NOMO-1 (cell line): Measurements from ENCODE around the gene PLXND1.

ENCODE experiments used
- DNase-seq, 2 experiments: peaks; one replicate each; lab custom pipeline; 2025; ENCODE audit not compliant: unreplicated experiment in 2 of 2; lab: John Stamatoyannopoulos, UW

Gene PLXND1

GRCh38 chr3:129603561-129603942 lies 2.9 kb downstream of the PLXND1 start:
- no peak for DNase-seq

GRCh38 chr3:129602730-129603560 lies 3.5 kb downstream of the PLXND1 start:
- no peak for DNase-seq

- no peak for DNase-seq
Measured at GRCh38 chr3:129602309-129602708, 4.2 kb downstream of the PLXND1 start.

GRCh38 chr3:129601713-129602112 lies 4.8 kb downstream of the PLXND1 start:
- no peak for DNase-seq

GRCh38 chr3:129600348-129600747 lies 6.1 kb downstream of the PLXND1 start:
- no peak for DNase-seq

GRCh38 chr3:129599607-129600006 lies 6.9 kb downstream of the PLXND1 start:
- peak; percentile 81 to 88 for DNase-seq

- no peak for DNase-seq
Measured at GRCh38 chr3:129599073-129599472, 7.4 kb downstream of the PLXND1 start.

GRCh38 chr3:129598484-129598883 lies 8.0 kb downstream of the PLXND1 start:
- DNase-seq, result no peak

- no peak for DNase-seq
Measured at GRCh38 chr3:129598000-129598381, 8.5 kb downstream of the PLXND1 start.

GRCh38 chr3:129597087-129597999 lies 9.1 kb downstream of the PLXND1 start:
- no peak for DNase-seq

GRCh38 chr3:129596194-129597086 lies 10.0 kb downstream of the PLXND1 start:
- peak; percentile 41 to 47 for DNase-seq

GRCh38 chr3:129595544-129596193 lies 10.8 kb downstream of the PLXND1 start:
- DNase-seq, result no peak

- no peak for DNase-seq
Measured at GRCh38 chr3:129594907-129595390, 11.5 kb downstream of the PLXND1 start.

GRCh38 chr3:129594409-129594808 lies 12.1 kb downstream of the PLXND1 start:
- DNase-seq, result no peak

GRCh38 chr3:129593595-129594339 lies 12.7 kb downstream of the PLXND1 start:
- peak; percentile 55 to 64 for DNase-seq

GRCh38 chr3:129593230-129593594 lies 13.3 kb downstream of the PLXND1 start:
- DNase-seq, result no peak

GRCh38 chr3:129592381-129593131 lies 13.9 kb downstream of the PLXND1 start:
- DNase-seq, result peak; percentile 55 to 63

GRCh38 chr3:129591932-129592331 lies 14.5 kb downstream of the PLXND1 start:
- DNase-seq, result no peak

- DNase-seq, result no peak
Measured at GRCh38 chr3:129590215-129590614, 16.3 kb downstream of the PLXND1 start.
